Vagina (tissue), 2 donors: Measurements from ENCODE around the gene FSTL4.

Experiments
- POLR2AphosphoS5 ChIP-seq, 2 donors: sonication (generic); formaldehyde crosslinking; IDR thresholded peaks; one replicate each; pipeline ENCODE4 v1.9.0; 2017; ENCODE audit warnings: antibody characterized with exemption in 2 of 2, mild to moderate bottlenecking in 2 of 2, low read depth in 1 of 2; ENCODE audit not compliant: insufficient read depth in 1 of 2
- TF ChIP-seq, protein P1 (sequence below), 3 experiments: fragments of 450-650 bp in 2 of 3; fragments of 200-600 bp in 1 of 3; sonication (generic) in 1 of 3; IDR thresholded peaks; one replicate each; pipeline ENCODE4 v1.5.1; 2017 to 2019; ENCODE audit warnings: antibody characterized with exemption in 3 of 3, mild to moderate bottlenecking in 2 of 3, moderate library complexity in 2 of 3

DNA sequence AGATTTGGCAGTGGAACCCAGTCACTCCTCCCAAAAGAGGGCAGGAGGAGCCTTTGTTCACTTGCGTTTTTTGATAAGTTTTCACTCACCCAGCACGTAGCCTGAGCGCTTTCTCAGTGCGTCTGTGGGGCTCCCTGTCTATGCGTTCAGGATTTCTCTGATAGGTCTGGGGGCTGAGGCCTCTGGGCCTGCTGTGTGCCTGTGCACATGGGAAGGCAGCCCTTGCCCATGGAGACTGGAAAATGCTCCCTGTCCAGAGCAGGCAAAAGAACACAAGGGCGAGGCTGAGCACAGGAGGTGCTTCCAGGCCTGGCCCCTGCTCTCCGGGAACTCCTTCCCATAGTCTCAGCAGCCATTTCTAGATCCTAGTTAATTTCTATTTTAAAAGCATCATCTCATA lies 249.9 kb downstream of the FSTL4 start:
- TF ChIP-seq POLR2AphosphoS5 (IDR thresholded peaks at IDR 0.05; ENCODE audit: insufficient read depth in 1 of 2, low read depth in 1 of 2) = no peak
- TF ChIP-seq, protein P1, sequence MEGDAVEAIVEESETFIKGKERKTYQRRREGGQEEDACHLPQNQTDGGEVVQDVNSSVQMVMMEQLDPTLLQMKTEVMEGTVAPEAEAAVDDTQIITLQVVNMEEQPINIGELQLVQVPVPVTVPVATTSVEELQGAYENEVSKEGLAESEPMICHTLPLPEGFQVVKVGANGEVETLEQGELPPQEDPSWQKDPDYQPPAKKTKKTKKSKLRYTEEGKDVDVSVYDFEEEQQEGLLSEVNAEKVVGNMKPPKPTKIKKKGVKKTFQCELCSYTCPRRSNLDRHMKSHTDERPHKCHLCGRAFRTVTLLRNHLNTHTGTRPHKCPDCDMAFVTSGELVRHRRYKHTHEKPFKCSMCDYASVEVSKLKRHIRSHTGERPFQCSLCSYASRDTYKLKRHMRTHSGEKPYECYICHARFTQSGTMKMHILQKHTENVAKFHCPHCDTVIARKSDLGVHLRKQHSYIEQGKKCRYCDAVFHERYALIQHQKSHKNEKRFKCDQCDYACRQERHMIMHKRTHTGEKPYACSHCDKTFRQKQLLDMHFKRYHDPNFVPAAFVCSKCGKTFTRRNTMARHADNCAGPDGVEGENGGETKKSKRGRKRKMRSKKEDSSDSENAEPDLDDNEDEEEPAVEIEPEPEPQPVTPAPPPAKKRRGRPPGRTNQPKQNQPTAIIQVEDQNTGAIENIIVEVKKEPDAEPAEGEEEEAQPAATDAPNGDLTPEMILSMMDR (IDR thresholded peaks at IDR 0.05) = no peak
